ENCODE results near the gene MOGAT3. TPM values are rescaled to one million over a fixed set of nuclear protein-coding genes. Genes with fewer than 3 reads are reported as not detected.

MOGAT3 gene
- total and polyA plus RNA-seq, 9 of the 15 experiments (the other 6 are each of a cell fraction or from before 2014, with no cell fraction given) = 0.07 to 0.17 (median 0.13) TPM; not detected in 6

DNA sequence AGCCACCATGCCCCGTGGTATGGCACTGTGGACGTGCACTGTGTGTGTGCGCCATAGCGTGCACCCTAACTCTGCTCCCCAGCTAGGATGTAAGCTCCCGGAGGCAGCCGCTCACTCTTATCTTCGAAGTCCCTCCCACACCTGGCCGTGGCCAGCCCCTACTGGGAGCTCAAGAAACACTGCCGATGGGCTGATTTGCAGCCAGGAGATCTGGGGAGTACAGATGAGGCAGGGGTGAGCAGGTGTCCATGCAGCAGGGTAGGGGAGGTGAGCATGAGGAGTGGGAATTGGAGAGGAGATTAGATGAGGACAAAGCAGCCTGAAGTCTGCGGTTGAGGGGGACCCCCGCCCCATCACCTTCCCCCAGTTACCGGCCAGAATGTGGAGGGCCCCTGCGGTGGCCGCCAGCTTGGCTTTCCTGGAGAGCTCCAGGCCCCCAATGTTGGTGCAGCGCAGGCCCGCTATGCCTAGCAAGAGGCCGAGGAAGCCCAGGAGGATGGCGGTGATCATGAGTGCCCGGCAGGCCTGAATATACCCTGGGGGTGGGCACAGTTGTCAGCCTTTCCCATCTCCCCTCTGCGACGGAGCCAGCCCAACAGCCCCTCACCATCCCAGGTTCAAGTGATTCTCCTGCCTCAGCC lies 33.2 kb upstream of the MOGAT3 start:
- ChIA-PET POLR2A (interaction anchor here (0.6 to 2.2 kb wide), 8 partner anchors 9 to 862 kb away, joined by 3 to 22 read pairs (median 3); partner anchors contain the start of gene ZNHIT1), CTCF (ENCODE audit: low intra/inter-chr PET ratio) (no interaction called here)
- no peaks in the 10 kb centered on the region for H3K9me3 ChIP-seq (replicated peaks; ENCODE audit: control insufficient read depth, insufficient read depth, low read depth, low read length)
- no peaks in the 10 kb centered on the region for H3K9me1 ChIP-seq (ENCODE audit: control insufficient read depth, insufficient read depth, low read length)
- H3K4me1 ChIP-seq (replicated peaks in 1 of 2; ENCODE audit: control insufficient read depth in 2 of 2, insufficient read depth in 2 of 2, low read length in 2 of 2) = peaks cover 19 to 67% of the 10 kb centered on the region in 2 experiments; a peak in 4 of 5 replicates
- no peaks in the 10 kb centered on the region for H4K20me1 ChIP-seq (replicated peaks; ENCODE audit: control insufficient read depth, insufficient read depth, low read length)
- ATAC-seq = peak; percentile 90
- intact Hi-C loops (cut with micrococcal nuclease) = loop anchor here (2.0 kb wide), 1 partner anchor 49 kb away; no protein-coding TSS in a partner anchor
- no peak overlapping the region for H3K4me3 ChIP-seq
- no peaks in the 10 kb centered on the region for H3K27me3 ChIP-seq (ENCODE audit: control insufficient read depth in 2 of 2, insufficient read depth in 2 of 2, low read length in 2 of 2)
- no peaks in the 10 kb centered on the region for H3K79me2 ChIP-seq (ENCODE audit: control insufficient read depth, insufficient read depth, low read length)
- peaks cover 26% of the 10 kb centered on the region; the same call in 2 of the 3 replicates for H3K36me3 ChIP-seq (ENCODE audit: control insufficient read depth, insufficient read depth, low read length)
- H3K9ac ChIP-seq (ENCODE audit: insufficient read depth in 1 of 2, low read depth in 2 of 2, low read length in 2 of 2) = peak overlapping the region in 1 of 2 experiments; percentile 85; a peak in 2 of 4 replicates
- H3K27ac ChIP-seq (ENCODE audit: extremely low read depth, low read depth, low read length) = 0 out of 3 replicates have a peak overlapping the region, but pooled peaks have one; percentile 1
- DNase-seq (ENCODE audit: extremely low read depth in 1 of 4, low spot score in 3 of 4) = peak; percentile 76 to 93 (median 84)
- H3K4me2 ChIP-seq (ENCODE audit: insufficient read depth, low read length) = peak overlapping the region; percentile 39
- FAIRE-seq = peak; percentile 96
- in situ Hi-C loops (cut with MboI) = no loop called here
- WGBS (ENCODE audit: insufficient coverage, low coverage, missing lambda C conversion rate) = 31% methylated on average over 19 of the region's 21 CpGs
- no peak overlapping the region for H2AFZ ChIP-seq (ENCODE audit: low read depth, low read length)
- no TSS peak for BruUV-seq (replicated peaks)
- no peak for TF ChIP-seq SFPQ (IDR thresholded peaks at IDR 0.05; ENCODE audit: low read depth, low read length)
- TF ChIP-seq NFIC (IDR thresholded peaks at IDR 0.05) = peak; percentile 81
- peak; percentile 17; the same call in 1 of the 2 replicates for TF ChIP-seq LEF1 (IDR thresholded peaks at IDR 0.05)
- TF ChIP-seq, protein P1, sequence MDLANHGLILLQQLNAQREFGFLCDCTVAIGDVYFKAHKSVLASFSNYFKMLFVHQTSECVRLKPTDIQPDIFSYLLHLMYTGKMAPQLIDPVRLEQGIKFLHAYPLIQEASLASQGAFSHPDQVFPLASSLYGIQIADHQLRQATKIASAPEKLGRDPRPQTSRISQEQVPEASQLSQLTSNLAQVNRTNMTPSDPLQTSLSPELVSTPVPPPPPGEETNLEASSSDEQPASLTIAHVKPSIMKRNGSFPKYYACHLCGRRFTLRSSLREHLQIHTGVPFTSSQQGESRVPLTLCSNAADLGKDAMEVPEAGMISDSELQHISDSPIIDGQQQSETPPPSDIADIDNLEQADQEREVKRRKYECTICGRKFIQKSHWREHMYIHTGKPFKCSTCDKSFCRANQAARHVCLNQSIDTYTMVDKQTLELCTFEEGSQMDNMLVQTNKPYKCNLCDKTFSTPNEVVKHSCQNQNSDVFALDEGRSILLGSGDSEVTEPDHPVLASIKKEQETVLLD (IDR thresholded peaks at IDR 0.05) = peak; percentile 22; the same call in 1 of the 2 replicates
- TF ChIP-seq CBFA2T2 (conservative IDR thresholded peaks at IDR 0.05) = peak; percentile 95
- TF ChIP-seq ZNF217 (CRISPR knock-in tag; IDR thresholded peaks at IDR 0.05) = no peak
- TF ChIP-seq ZEB2 (IDR thresholded peaks at IDR 0.05) = peak; percentile 76; the same call in 1 of the 2 replicates
- peak in 1 of 2 experiments; percentile 81; a peak in 2 of 4 replicates for TF ChIP-seq MLLT1 (IDR thresholded peaks at IDR 0.05)
- TF ChIP-seq, protein P2, sequence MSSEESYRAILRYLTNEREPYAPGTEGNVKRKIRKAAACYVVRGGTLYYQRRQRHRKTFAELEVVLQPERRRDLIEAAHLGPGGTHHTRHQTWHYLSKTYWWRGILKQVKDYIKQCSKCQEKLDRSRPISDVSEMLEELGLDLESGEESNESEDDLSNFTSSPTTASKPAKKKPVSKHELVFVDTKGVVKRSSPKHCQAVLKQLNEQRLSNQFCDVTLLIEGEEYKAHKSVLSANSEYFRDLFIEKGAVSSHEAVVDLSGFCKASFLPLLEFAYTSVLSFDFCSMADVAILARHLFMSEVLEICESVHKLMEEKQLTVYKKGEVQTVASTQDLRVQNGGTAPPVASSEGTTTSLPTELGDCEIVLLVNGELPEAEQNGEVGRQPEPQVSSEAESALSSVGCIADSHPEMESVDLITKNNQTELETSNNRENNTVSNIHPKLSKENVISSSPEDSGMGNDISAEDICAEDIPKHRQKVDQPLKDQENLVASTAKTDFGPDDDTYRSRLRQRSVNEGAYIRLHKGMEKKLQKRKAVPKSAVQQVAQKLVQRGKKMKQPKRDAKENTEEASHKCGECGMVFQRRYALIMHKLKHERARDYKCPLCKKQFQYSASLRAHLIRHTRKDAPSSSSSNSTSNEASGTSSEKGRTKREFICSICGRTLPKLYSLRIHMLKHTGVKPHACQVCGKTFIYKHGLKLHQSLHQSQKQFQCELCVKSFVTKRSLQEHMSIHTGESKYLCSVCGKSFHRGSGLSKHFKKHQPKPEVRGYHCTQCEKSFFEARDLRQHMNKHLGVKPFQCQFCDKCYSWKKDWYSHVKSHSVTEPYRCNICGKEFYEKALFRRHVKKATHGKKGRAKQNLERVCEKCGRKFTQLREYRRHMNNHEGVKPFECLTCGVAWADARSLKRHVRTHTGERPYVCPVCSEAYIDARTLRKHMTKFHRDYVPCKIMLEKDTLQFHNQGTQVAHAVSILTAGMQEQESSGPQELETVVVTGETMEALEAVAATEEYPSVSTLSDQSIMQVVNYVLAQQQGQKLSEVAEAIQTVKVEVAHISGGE (CRISPR knock-in tag; IDR thresholded peaks at IDR 0.05) = peak in 1 of 3 experiments; percentile 44; a peak in 1 of 6 replicates
- 0 out of 2 replicates have a peak, but pooled peaks have one; percentile 2 for TF ChIP-seq ZNF384 (IDR thresholded peaks at IDR 0.05; ENCODE audit: low read depth, low read length)
- TF ChIP-seq CREB1 (IDR thresholded peaks at IDR 0.05) = 0 out of 2 replicates have a peak, but pooled peaks have one; percentile 34
- 0 out of 2 replicates have a peak, but pooled peaks have one; percentile 17 for TF ChIP-seq CREB1 (CRISPR knock-in tag; IDR thresholded peaks at IDR 0.05)

Data from K562 (cell line).